PC-9 (cell line): ENCODE results near the gene SLC35E4.

ENCODE experiments used
- EZH2 ChIP-seq: fragments of 200-600 bp; sonication (generic); IDR thresholded peaks from 2 replicates; pipeline ENCODE4 v1.8.0; 2017; ENCODE audit warnings: antibody characterized with exemption, low read depth
- TF ChIP-seq, protein P1 (sequence below): fragments of 200-600 bp; sonication (generic); conservative IDR thresholded peaks from 2 replicates; pipeline ENCODE4 v1.6.1; 2017; ENCODE audit warnings: mixed run types, antibody characterized with exemption, mild to moderate bottlenecking, moderate library complexity

DNA sequence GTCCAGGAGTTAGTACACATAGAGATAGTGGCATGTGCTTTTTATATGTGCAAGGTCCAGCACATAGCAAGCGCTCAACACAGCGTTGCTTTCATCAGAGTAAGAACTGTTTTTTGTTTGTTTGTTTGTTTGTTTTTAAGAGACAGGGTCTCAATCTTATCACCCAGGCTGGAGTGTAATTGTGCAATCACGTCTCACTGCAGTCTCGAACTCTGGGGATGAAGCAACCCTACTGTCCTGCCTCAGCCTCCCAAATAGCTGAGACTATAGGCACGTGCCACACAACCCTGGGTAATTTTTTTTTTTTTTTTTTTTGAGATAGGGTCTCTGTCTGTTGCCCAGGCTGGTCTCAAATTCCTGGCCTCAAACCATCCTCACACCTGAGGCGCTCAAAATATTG lies 17.8 kb upstream of the SLC35E4 start:
- TF ChIP-seq EZH2: no peak
- TF ChIP-seq, protein P1, sequence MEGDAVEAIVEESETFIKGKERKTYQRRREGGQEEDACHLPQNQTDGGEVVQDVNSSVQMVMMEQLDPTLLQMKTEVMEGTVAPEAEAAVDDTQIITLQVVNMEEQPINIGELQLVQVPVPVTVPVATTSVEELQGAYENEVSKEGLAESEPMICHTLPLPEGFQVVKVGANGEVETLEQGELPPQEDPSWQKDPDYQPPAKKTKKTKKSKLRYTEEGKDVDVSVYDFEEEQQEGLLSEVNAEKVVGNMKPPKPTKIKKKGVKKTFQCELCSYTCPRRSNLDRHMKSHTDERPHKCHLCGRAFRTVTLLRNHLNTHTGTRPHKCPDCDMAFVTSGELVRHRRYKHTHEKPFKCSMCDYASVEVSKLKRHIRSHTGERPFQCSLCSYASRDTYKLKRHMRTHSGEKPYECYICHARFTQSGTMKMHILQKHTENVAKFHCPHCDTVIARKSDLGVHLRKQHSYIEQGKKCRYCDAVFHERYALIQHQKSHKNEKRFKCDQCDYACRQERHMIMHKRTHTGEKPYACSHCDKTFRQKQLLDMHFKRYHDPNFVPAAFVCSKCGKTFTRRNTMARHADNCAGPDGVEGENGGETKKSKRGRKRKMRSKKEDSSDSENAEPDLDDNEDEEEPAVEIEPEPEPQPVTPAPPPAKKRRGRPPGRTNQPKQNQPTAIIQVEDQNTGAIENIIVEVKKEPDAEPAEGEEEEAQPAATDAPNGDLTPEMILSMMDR: no peak
